Measurements from ENCODE around the gene FLVCR2. TPM values are rescaled to one million over a fixed set of nuclear protein-coding genes. Genes with fewer than 3 reads are reported as not detected.
A peak's percentile ranks its signal among the peaks of the same experiment; 100 is the strongest.

FLVCR2 gene
- total RNA-seq, 1 experiment from 2014 or later, result 13.4 TPM

- no peaks in the 10 kb centered on the region for H3K27me3 Mint-ChIP-seq (ENCODE audit: insufficient read depth, unreplicated experiment)
- intact Hi-C loops (cut with micrococcal nuclease; ENCODE audit: unreplicated experiment), result no loop called here
- H3K27ac Mint-ChIP-seq (ENCODE audit: unreplicated experiment), result no peak overlapping the region
- TF ChIP-seq CTCF (IDR thresholded peaks at IDR 0.05; ENCODE audit: insufficient read depth in 1 of 2, low read depth in 1 of 2, low read length in 1 of 2, severe bottlenecking in 1 of 2, unreplicated experiment in 1 of 2), result no peak
- H3K36me3 Mint-ChIP-seq (ENCODE audit: insufficient read depth, unreplicated experiment), result peaks cover 36% of the 10 kb centered on the region
- no TSS peak for BruUV-seq (replicated peaks)
- H3K9me3 Mint-ChIP-seq (ENCODE audit: unreplicated experiment), result no peaks in the 10 kb centered on the region
- CTCF ChIA-PET, result interaction anchor here (6.4 kb wide), 1 partner anchor 79 kb away, joined by 65 read pairs; the partner anchor contains the start of gene FLVCR2
- Histone ChIP-seq H3K9me3 (no peaks in the 10 kb centered on the region), H3K4me1 (no peaks in the 10 kb centered on the region), H3K4me3 (ENCODE audit: low read depth, low read length) (no peak overlapping the region), H3K27me3 (replicated peaks; ENCODE audit: control insufficient read depth, insufficient read depth, low read length) (no peaks in the 10 kb centered on the region), H3K36me3 (ENCODE audit: control insufficient read depth, insufficient read depth, low read length) (no peaks in the 10 kb centered on the region; the same call in 1 of the 2 replicates)
- no peak for DNase-seq
- POLR2A ChIA-PET, result no interaction called here
- no peak overlapping the region for H3K4me3 Mint-ChIP-seq (ENCODE audit: unreplicated experiment)
- no peaks in the 10 kb centered on the region for H3K4me1 Mint-ChIP-seq (ENCODE audit: low read depth, unreplicated experiment)
Measured at GRCh38 chr14:75657331-75657730, 78.9 kb downstream of the FLVCR2 start.

- no TSS peak for BruUV-seq (replicated peaks)
- H3K27ac Mint-ChIP-seq (ENCODE audit: unreplicated experiment), result no peak overlapping the region
- no peaks in the 10 kb centered on the region for H3K4me1 ChIP-seq
- no peaks in the 10 kb centered on the region for H3K9me3 ChIP-seq
- no peaks in the 10 kb centered on the region; the same call in 1 of the 2 replicates for H3K36me3 ChIP-seq (ENCODE audit: control insufficient read depth, insufficient read depth, low read length)
- no peaks in the 10 kb centered on the region for H3K4me1 Mint-ChIP-seq (ENCODE audit: low read depth, unreplicated experiment)
- no peak overlapping the region for H3K4me3 Mint-ChIP-seq (ENCODE audit: unreplicated experiment)
- no peak for DNase-seq
- POLR2A ChIA-PET, result no interaction called here
- H3K9me3 Mint-ChIP-seq (ENCODE audit: unreplicated experiment), result no peaks in the 10 kb centered on the region
- H3K27me3 Mint-ChIP-seq (ENCODE audit: insufficient read depth, unreplicated experiment), result no peaks in the 10 kb centered on the region
- TF ChIP-seq CTCF (IDR thresholded peaks at IDR 0.05; ENCODE audit: insufficient read depth in 1 of 2, low read depth in 1 of 2, low read length in 1 of 2, severe bottlenecking in 1 of 2, unreplicated experiment in 1 of 2), result no peak
- H3K27me3 ChIP-seq (replicated peaks; ENCODE audit: control insufficient read depth, insufficient read depth, low read length), result no peaks in the 10 kb centered on the region
- CTCF ChIA-PET, result interaction anchor here (6.4 kb wide), 1 partner anchor 81 kb away, joined by 65 read pairs; the partner anchor contains the start of gene FLVCR2
- intact Hi-C loops (cut with micrococcal nuclease; ENCODE audit: unreplicated experiment), result no loop called here
- H3K4me3 ChIP-seq (ENCODE audit: low read depth, low read length), result no peak overlapping the region
- peaks cover 32% of the 10 kb centered on the region for H3K36me3 Mint-ChIP-seq (ENCODE audit: insufficient read depth, unreplicated experiment)
Measured at GRCh38 chr14:75658957-75659356, 80.5 kb downstream of the FLVCR2 start.

GRCh38 chr14:75660238-75660629 lies 81.8 kb downstream of the FLVCR2 start:
- Mint-ChIP-seq H3K9me3 (ENCODE audit: unreplicated experiment) (no peaks in the 10 kb centered on the region), H3K4me1 (ENCODE audit: low read depth, unreplicated experiment) (no peaks in the 10 kb centered on the region), H3K36me3 (ENCODE audit: insufficient read depth, unreplicated experiment) (peaks cover 27% of the 10 kb centered on the region), H3K27me3 (ENCODE audit: insufficient read depth, unreplicated experiment) (no peaks in the 10 kb centered on the region), H3K27ac (ENCODE audit: unreplicated experiment) (peak overlapping the region; percentile 92), H3K4me3 (ENCODE audit: unreplicated experiment) (peak overlapping the region; percentile 92)
- DNase-seq, result no peak
- TF ChIP-seq CTCF (IDR thresholded peaks at IDR 0.05; ENCODE audit: insufficient read depth in 1 of 2, low read depth in 1 of 2, low read length in 1 of 2, severe bottlenecking in 1 of 2, unreplicated experiment in 1 of 2), result no peak
- ChIA-PET CTCF (interaction anchor here (0.6 to 6.4 kb wide), 8 partner anchors 22 to 171 kb away, joined by 3 to 65 read pairs (median 4); partner anchors contain the start of gene FLVCR2), POLR2A (interaction anchor here (0.5 to 1.6 kb wide), 7 partner anchors 12 to 366 kb away, joined by 3 to 11 read pairs (median 7); partner anchors contain the start of gene FLVCR2)
- Histone ChIP-seq H3K9me3 (no peaks in the 10 kb centered on the region), H3K4me1 (no peaks in the 10 kb centered on the region), H3K27me3 (replicated peaks; ENCODE audit: control insufficient read depth, insufficient read depth, low read length) (no peaks in the 10 kb centered on the region), H3K4me3 (ENCODE audit: low read depth, low read length) (peak overlapping the region; percentile 87), H3K36me3 (ENCODE audit: control insufficient read depth, insufficient read depth, low read length) (no peaks in the 10 kb centered on the region; the same call in 1 of the 2 replicates)
- TSS peak; percentile 81 for BruUV-seq (replicated peaks)
- intact Hi-C loops (cut with micrococcal nuclease; ENCODE audit: unreplicated experiment), result loop anchor here (2.0 kb wide), 1 partner anchor 139 kb away; no protein-coding TSS in a partner anchor
